HG02588 (cell line): ENCODE results near the gene UNKL.

Experiments
- ATAC-seq: cut with Tn5 transposase; IDR thresholded peaks from one replicate; pipeline ENCODE4 v1.9.1; 2021; ENCODE audit warnings: mild to moderate bottlenecking, moderate library complexity; ENCODE audit not compliant: unreplicated experiment

The UNKL gene

GRCh38 chr16:1356061-1356900, 58.2 kb downstream of the UNKL start:
- no peak for ATAC-seq

- no peak for ATAC-seq
Measured at GRCh38 chr16:1355591-1355990, 58.9 kb downstream of the UNKL start.

GRCh38 chr16:1354815-1355540, 59.5 kb downstream of the UNKL start:
- no peak for ATAC-seq

- ATAC-seq = peak; percentile 63
Measured at GRCh38 chr16:1351582-1352362, 62.7 kb downstream of the UNKL start, which contains the start of the genes GNPTG and TSR3. TSS of gene GNPTG (plus strand) at chr16:1351931. CDS start at chr16:1351966, 35 bp downstream. TSS of gene TSR3 (minus strand) at chr16:1351878. CDS start at chr16:1351804, 74 bp downstream.

- peak; percentile 9 for ATAC-seq
Measured at GRCh38 chr16:1351215-1351581, 63.3 kb downstream of the UNKL start.

GRCh38 chr16:1350691-1351090, 63.8 kb downstream of the UNKL start:
- no peak for ATAC-seq

- no peak for ATAC-seq
Measured at GRCh38 chr16:1349951-1350350, 64.6 kb downstream of the UNKL start.

- ATAC-seq = no peak
Measured at GRCh38 chr16:1349351-1349750, 65.2 kb downstream of the UNKL start.

- no peak for ATAC-seq
Measured at GRCh38 chr16:1348926-1349325, 65.6 kb downstream of the UNKL start.

GRCh38 chr16:1348441-1348840, 66.1 kb downstream of the UNKL start:
- ATAC-seq = no peak

- no peak for ATAC-seq
Measured at GRCh38 chr16:1347962-1348361, 66.5 kb downstream of the UNKL start.

- no peak for ATAC-seq
Measured at GRCh38 chr16:1347286-1347855, 67.1 kb downstream of the UNKL start.

- ATAC-seq = no peak
Measured at GRCh38 chr16:1346422-1347285, 67.8 kb downstream of the UNKL start.

GRCh38 chr16:1345651-1346421, 68.7 kb downstream of the UNKL start:
- ATAC-seq = no peak

- no peak for ATAC-seq
Measured at GRCh38 chr16:1345087-1345486, 69.4 kb downstream of the UNKL start.

- ATAC-seq = no peak
Measured at GRCh38 chr16:1344499-1344898, 70.0 kb downstream of the UNKL start.

GRCh38 chr16:1343428-1344242, 70.9 kb downstream of the UNKL start:
- ATAC-seq = no peak
